ENCODE data around the gene PUM1.
A peak's percentile ranks its signal among the peaks of the same experiment; 100 is the strongest.
"Not testable (repeated sequence)": the region's sequence is repeated elsewhere in the genome, so short reads cannot be mapped to it uniquely, and the experiment has no call there.

The PUM1 gene

DNA sequence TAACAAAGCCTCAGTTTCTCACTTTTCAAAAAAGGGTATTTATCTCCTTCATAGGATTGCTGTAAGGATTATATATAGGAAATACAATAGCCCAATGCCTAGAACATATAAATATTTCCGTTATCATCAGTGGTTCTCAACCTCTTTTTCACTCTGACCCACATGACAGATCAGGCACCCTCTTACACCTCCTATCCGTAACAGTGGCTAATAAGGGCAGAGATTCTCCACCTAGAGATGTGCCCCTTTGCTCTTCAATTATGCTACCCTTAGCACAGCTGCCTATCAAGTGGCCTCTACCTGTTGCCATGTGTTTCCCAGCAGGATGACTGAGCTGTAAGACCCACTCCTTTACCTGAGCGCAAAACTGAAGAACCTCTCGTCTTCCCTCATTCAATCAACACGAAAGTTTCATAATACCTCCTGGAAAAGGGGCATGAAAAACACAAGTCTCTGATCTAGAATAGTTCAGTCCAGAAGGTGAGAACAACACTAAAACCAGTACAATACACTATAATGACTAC lies 10.5 kb downstream of the PUM1 start:
- Mint-ChIP-seq H3K27me3 (no peaks in the 10 kb centered on the region), H3K4me3 (no peak overlapping the region), H3K27ac (no peak overlapping the region), H3K9me3 (no peaks in the 10 kb centered on the region), H3K36me3 (ENCODE audit: low read depth) (peaks cover 86% of the 10 kb centered on the region), H3K4me1 (ENCODE audit: low read depth) (peaks cover 28% of the 10 kb centered on the region)
- intact Hi-C loops (cut with micrococcal nuclease): loop anchor here (5.0 kb wide), 1 partner anchor 33 kb away; no protein-coding TSS in a partner anchor

DNA sequence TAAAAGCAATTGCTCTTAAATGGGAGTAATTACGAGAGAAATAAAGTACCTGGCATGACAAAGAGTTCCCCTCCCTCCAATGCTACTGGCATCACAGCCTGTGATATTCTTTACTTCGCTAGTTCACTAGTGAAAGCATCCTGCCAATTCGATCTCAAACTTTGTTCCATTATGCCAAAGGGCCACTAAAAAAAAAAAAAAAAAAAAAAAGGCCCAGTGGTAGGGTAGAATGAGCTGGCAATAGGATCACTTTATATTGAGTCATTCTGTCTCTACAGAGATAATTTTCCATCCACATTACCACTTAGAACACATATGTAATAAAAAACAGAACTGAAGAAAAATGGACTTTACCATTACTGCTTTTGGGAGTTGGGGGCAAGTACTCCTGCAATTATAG lies 11.2 kb downstream of the PUM1 start:
- intact Hi-C loops (cut with micrococcal nuclease): no loop called here
- Mint-ChIP-seq H3K4me1 (ENCODE audit: low read depth) (peaks cover 27% of the 10 kb centered on the region), H3K27ac (no peak overlapping the region), H3K4me3 (no peak overlapping the region), H3K9me3 (no peaks in the 10 kb centered on the region), H3K36me3 (ENCODE audit: low read depth) (peaks cover 82% of the 10 kb centered on the region), H3K27me3 (no peaks in the 10 kb centered on the region)

DNA sequence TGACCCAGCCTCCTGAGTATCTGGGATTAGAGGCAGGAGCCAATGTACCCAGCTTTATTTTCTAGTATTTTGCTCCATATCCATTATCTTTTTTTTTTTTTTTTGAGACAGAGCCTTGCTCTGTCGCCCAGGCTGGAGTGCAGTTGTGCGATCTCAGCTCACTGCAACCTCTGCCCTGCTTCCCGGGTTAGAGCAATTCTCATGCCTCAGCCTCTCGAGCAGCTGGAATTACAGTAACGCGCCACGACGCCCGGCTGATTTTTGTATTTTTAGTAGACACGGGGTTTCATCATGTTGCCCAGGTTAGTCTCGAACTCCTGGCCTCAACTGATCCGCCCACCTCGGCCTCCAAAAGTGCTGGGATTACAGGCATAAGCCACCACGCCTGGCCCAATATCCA lies 12.9 kb downstream of the PUM1 start:
- Mint-ChIP-seq H3K4me1 (ENCODE audit: low read depth) (peaks cover 14% of the 10 kb centered on the region), H3K36me3 (ENCODE audit: low read depth) (peaks cover 78% of the 10 kb centered on the region), H3K27ac (peak overlapping the region; percentile 46)
- H3K27me3 Mint-ChIP-seq; H3K4me3 Mint-ChIP-seq; intact Hi-C loops (cut with micrococcal nuclease); H3K9me3 Mint-ChIP-seq: not testable (repeated sequence)

DNA sequence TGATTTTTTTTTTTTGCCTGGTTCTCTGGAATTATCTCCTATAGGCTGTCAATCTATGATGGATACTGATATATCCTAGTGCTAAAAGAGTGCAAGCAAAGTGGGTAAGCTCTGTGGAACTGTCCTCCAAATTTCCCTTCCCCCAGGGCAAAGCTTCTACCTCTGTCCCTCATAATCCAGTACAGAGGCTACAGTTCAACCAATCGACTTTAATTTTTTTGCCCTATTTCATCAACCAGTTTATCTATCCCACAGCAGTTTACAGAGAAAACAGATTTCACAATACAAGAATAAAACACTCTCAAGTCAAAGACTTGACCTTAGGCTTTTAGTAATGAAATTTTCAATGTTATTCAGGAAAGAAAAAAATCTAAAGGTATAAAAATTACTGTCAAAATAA lies 13.9 kb downstream of the PUM1 start:
- Mint-ChIP-seq H3K9me3 (no peaks in the 10 kb centered on the region), H3K36me3 (ENCODE audit: low read depth) (peaks cover 78% of the 10 kb centered on the region), H3K4me3 (no peak overlapping the region), H3K27me3 (no peaks in the 10 kb centered on the region), H3K4me1 (ENCODE audit: low read depth) (peaks cover 19% of the 10 kb centered on the region), H3K27ac (no peak overlapping the region)
- intact Hi-C loops (cut with micrococcal nuclease): no loop called here

DNA sequence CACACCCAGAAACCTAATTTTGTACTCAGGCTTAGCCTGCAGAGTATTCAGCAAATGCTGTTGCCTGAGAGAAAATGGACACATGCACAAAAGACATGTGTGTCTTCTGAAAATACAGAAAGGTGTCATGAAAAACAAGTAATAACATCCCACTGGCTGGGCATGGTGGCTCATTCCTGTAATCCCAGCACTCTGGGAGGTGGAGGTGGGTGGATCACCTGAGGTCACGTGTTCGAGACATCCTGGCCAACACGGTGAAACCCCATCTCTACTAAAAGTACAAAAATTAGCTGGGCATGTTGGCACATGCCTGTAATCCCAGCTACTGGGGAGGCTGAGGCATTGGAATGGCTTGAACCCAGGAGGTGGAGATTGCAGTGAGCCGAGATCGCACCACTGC lies 18.0 kb downstream of the PUM1 start:
- H3K9me3 Mint-ChIP-seq; H3K4me3 Mint-ChIP-seq; H3K4me1 Mint-ChIP-seq (ENCODE audit: low read depth); intact Hi-C loops (cut with micrococcal nuclease); H3K27me3 Mint-ChIP-seq: not testable (repeated sequence)
- peaks cover 77% of the 10 kb centered on the region for H3K36me3 Mint-ChIP-seq (ENCODE audit: low read depth)
- peak overlapping the region; percentile 5 for H3K27ac Mint-ChIP-seq

DNA sequence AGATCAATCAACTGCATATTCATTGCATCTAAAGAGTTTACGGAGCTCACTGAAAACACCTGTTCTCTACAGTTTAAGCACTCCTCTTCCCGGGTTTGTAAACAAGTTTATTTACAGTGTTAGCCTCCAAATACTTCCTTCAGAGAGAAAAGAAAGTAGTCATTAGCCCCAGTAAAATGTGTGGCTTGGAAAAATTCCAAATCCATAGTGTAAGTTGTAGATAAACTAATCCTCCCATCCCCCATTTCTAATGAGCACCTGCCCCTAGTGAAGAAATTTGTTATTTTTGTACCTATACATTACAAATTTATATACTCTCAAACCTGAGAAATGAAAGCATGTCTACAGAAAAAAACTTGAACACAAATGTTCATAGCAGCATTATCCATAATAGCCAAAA lies 21.9 kb downstream of the PUM1 start:
- Mint-ChIP-seq H3K4me3 (no peak overlapping the region), H3K36me3 (ENCODE audit: low read depth) (peaks cover 79% of the 10 kb centered on the region), H3K9me3 (no peaks in the 10 kb centered on the region), H3K4me1 (ENCODE audit: low read depth) (peaks cover 16% of the 10 kb centered on the region), H3K27ac (no peak overlapping the region), H3K27me3 (no peaks in the 10 kb centered on the region)
- intact Hi-C loops (cut with micrococcal nuclease): no loop called here

DNA sequence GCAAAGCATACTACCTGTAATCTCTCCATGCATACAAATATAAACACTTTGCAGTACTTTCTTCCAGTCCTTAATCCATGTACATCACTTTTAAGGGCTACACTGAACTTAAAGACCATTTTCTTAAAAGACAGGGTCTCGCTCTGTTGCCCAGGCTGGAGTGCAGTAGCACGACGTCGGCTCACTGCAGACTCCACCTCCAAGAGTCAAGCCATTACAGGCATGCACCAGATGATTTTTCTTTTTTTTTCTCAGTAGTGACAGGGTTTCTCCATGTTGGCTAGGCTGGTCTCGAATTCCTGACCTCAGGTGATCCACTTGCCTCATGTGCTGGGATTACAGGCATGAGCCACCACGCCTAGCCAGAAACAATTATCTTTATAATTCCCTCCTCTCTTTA lies 22.9 kb downstream of the PUM1 start:
- H3K27ac Mint-ChIP-seq: no peak overlapping the region
- intact Hi-C loops (cut with micrococcal nuclease): no loop called here
- peaks cover 75% of the 10 kb centered on the region for H3K36me3 Mint-ChIP-seq (ENCODE audit: low read depth)
- H3K27me3 Mint-ChIP-seq: no peaks in the 10 kb centered on the region
- no peaks in the 10 kb centered on the region for H3K9me3 Mint-ChIP-seq
- no peak overlapping the region for H3K4me3 Mint-ChIP-seq
- H3K4me1 Mint-ChIP-seq (ENCODE audit: low read depth): peaks cover 24% of the 10 kb centered on the region

DNA sequence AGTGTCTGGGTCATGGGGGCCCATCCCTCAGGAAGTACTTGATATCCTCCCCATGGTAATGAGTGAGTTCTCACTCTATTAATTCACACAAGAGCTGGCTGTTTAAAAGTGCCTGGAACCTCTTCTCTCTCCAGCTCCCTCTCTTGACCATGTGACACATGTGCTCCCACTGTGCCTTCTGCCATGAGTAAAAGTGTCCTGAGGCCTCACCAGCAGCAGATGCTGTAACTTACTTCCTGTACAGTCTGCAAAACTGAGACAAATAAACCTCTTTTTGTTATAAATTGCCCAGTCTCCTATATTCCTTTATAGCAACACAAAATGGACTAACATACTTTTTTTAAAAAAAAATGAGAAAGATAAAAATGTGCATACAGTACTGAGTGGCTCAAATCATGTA lies 24.0 kb downstream of the PUM1 start:
- no peaks in the 10 kb centered on the region for H3K9me3 Mint-ChIP-seq
- H3K36me3 Mint-ChIP-seq (ENCODE audit: low read depth): peaks cover 75% of the 10 kb centered on the region
- H3K27ac Mint-ChIP-seq: no peak overlapping the region
- H3K4me1 Mint-ChIP-seq (ENCODE audit: low read depth): peaks cover 19% of the 10 kb centered on the region
- no peak overlapping the region for H3K4me3 Mint-ChIP-seq
- intact Hi-C loops (cut with micrococcal nuclease): no loop called here
- no peaks in the 10 kb centered on the region for H3K27me3 Mint-ChIP-seq

DNA sequence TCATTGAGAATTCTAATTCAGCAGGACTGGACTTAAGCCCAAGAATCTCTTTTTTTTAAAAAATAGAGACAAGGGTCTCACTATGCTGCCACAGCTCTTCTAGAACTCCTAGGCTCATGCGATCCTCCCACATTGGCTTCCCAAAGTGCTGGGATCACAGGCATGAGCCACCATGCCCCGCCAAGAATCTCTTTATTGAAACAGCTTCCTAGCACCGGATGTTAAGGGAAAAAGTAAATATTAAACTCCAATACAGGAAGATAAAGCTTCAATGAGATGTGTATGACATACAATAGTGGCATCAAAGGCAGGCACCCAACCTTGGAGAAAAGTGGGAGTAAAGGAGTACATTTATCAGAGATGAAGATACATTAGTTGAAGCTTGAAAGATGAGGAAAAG lies 25.5 kb downstream of the PUM1 start:
- peaks cover 21% of the 10 kb centered on the region for H3K4me1 Mint-ChIP-seq (ENCODE audit: low read depth)
- H3K4me3 Mint-ChIP-seq: no peak overlapping the region
- no peaks in the 10 kb centered on the region for H3K27me3 Mint-ChIP-seq
- H3K27ac Mint-ChIP-seq: no peak overlapping the region
- H3K9me3 Mint-ChIP-seq: no peaks in the 10 kb centered on the region
- intact Hi-C loops (cut with micrococcal nuclease): no loop called here
- peaks cover 71% of the 10 kb centered on the region for H3K36me3 Mint-ChIP-seq (ENCODE audit: low read depth)

DNA sequence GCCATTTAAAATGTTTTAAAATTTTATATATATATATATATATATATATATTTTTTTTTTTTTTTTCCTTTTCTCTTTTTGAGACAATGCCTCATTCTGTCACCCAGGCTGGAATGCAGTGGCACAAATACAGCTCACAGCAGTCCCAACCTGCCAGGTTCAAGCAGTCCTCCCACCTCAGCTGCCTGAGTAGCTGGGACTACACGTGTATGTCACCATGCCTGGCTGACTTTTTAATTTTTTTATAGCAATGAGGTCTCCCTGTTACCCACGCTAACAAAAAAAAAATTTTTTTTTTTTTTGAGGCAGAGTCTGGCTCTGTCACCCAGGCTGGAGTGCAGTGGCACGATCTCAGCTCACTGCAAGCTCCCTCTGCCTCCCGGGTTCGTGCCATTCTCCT lies 26.6 kb downstream of the PUM1 start:
- not testable (repeated sequence) for H3K27ac Mint-ChIP-seq

DNA sequence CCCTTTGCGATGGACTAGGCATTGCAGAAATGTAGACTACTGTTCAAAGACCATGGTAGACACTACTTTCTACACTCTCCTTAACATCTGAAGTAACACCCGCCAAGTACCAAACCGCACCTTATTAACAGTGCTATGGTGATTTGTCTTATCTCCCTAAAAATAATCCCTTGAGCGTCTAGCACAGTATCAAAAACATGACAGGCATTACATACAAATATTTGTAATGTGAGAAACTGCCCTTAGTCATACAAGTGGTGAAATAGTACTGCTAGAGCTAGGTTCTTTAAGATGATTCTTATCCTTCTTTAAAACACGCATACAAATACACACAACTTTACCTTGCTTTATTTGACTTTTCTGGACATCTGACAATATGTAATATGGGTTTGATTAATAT lies 27.2 kb downstream of the PUM1 start:
- peaks cover 62% of the 10 kb centered on the region for H3K36me3 Mint-ChIP-seq (ENCODE audit: low read depth)
- no peaks in the 10 kb centered on the region for H3K9me3 Mint-ChIP-seq
- H3K27ac Mint-ChIP-seq: no peak overlapping the region
- peaks cover 35% of the 10 kb centered on the region for H3K4me1 Mint-ChIP-seq (ENCODE audit: low read depth)
- intact Hi-C loops (cut with micrococcal nuclease): no loop called here
- no peaks in the 10 kb centered on the region for H3K27me3 Mint-ChIP-seq
- no peak overlapping the region for H3K4me3 Mint-ChIP-seq

More for the DNA sequence above, 26.6 kb downstream of the PUM1 start:
- H3K4me3 Mint-ChIP-seq; H3K27me3 Mint-ChIP-seq; H3K9me3 Mint-ChIP-seq; intact Hi-C loops (cut with micrococcal nuclease): not testable (repeated sequence)
- Mint-ChIP-seq H3K4me1 (ENCODE audit: low read depth) (peaks cover 32% of the 10 kb centered on the region), H3K36me3 (ENCODE audit: low read depth) (peaks cover 64% of the 10 kb centered on the region)

DNA sequence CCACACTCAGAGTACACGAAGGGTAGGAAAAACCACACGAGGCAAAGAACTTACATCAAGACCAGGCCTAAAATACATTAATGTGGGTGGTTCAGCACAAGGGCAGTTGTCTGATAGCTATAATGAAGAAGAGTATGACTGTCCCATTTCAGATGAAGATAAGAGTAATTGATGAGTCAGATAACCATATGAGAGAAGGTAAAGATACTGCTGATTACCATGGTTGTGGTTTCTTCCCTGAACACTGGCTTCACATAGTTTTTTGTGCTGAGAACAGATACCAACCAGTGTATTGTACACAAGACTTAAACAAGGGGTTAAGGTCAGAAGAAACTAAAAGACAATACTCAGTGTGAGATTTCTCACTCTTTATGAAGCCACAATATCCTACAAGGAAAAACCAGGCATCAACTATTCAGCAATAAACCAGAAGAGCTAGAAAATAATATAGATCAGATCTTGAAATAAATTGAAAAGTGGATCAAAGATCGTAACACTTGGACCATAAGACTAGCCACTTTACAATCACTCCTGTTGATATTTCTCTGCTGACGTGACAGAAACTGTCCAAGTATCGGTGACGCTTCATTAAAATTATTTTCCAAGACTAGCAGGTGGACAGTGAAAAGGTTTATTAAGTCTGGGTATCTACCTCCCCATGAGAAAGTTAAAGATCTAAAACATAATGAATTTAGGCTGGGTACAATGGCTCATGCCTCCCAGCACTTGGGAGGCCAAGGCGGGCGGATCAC lies 28.6 kb downstream of the PUM1 start:
- Mint-ChIP-seq H3K27me3 (no peaks in the 10 kb centered on the region), H3K4me3 (no peak overlapping the region), H3K27ac (no peak overlapping the region), H3K9me3 (no peaks in the 10 kb centered on the region), H3K4me1 (ENCODE audit: low read depth) (peaks cover 44% of the 10 kb centered on the region), H3K36me3 (ENCODE audit: low read depth) (peaks cover 53% of the 10 kb centered on the region)
- intact Hi-C loops (cut with micrococcal nuclease): no loop called here

DNA sequence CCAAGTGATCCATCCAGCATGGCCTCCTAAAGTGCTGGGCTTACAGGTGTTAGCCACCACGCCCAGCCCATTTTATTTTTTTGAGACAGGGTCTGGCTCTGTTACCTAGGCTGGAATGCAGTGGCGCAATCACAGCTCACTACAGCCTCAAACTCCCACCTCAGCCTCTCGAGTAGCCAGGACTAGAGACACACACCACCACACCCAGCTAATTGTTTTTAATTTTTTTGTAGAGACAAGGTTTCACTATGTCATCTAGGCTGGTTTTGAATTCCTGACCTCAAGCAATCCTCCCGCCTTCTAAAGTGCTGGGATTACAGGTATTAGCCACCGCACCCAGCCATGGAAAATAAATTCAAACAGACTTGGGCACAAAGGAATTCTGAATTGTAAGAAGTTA lies 31.9 kb downstream of the PUM1 start:
- no peaks in the 10 kb centered on the region for H3K9me3 Mint-ChIP-seq
- H3K4me1 Mint-ChIP-seq (ENCODE audit: low read depth): peaks cover 59% of the 10 kb centered on the region
- intact Hi-C loops (cut with micrococcal nuclease): no loop called here
- H3K4me3 Mint-ChIP-seq: no peak overlapping the region
- H3K36me3 Mint-ChIP-seq (ENCODE audit: low read depth): peaks cover 47% of the 10 kb centered on the region
- no peak overlapping the region for H3K27ac Mint-ChIP-seq
- H3K27me3 Mint-ChIP-seq: no peaks in the 10 kb centered on the region

DNA sequence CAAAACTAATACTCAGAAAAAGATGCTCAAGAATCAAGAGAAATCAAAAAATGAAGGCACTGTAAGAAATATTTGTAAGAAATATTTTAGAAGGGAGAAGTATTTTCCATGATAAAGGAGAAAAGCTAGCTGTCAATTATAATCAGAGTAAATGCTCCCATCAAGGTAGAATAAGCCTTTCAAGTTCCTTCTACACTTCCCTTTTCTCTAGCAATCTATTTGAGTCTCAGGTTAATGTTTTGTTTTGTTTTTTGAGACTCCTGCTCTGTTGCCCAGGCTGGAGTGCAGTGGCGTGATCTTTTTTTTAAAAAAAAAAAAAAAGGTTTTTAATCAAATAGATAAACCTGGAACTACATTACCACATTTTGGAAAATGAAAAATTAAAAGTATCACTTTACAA lies 33.3 kb downstream of the PUM1 start:
- H3K27ac Mint-ChIP-seq: no peak overlapping the region
- intact Hi-C loops (cut with micrococcal nuclease): no loop called here
- peaks cover 44% of the 10 kb centered on the region for H3K36me3 Mint-ChIP-seq (ENCODE audit: low read depth)
- H3K4me3 Mint-ChIP-seq: no peak overlapping the region
- no peaks in the 10 kb centered on the region for H3K9me3 Mint-ChIP-seq
- peaks cover 64% of the 10 kb centered on the region for H3K4me1 Mint-ChIP-seq (ENCODE audit: low read depth)
- no peaks in the 10 kb centered on the region for H3K27me3 Mint-ChIP-seq

All from dendritic cell treated with granulocyte-macrophage colony-stimulating factor and Interleukin-4, amounts not matched to agents 40 ng/mL and 50 ng/mL, for 4 days (primary cell).